HepG2 (cell line): ENCODE measurements around the gene KCNE2. TPM values are rescaled to one million over a fixed set of nuclear protein-coding genes. Genes with fewer than 3 reads are reported as not detected.

ENCODE experiments used
- ATAC-seq: fragments of 200-7000 bp; cut with Tn5 transposase; 3 replicates; pipeline ENCODE4 v1.9.1; 2020; ENCODE audit warnings: mild to moderate bottlenecking, moderate library complexity
- BruUV-seq: library from RNA; stranded (reverse); fragments of 400-500 nt; replicated peaks from 2 replicates; lab custom pipeline; 2021; lab: Mats Ljungman, UMichigan
- CTCF ChIA-PET: fragments of 300-600 bp; formaldehyde crosslinking; extraction: SDS; loops from one replicate; lab custom pipeline; 2021; ENCODE audit warnings: low total read pairs, inconsistent platforms, low intra/inter-chr PET ratio; lab: Yijun Ruan, JAX
- POLR2A ChIA-PET: fragments of 350-600 bp; sonication (Branson Sonifier 250); formaldehyde crosslinking; loops from one replicate; lab custom pipeline; 2020; ENCODE audit warnings: antibody characterized with exemption, inconsistent platforms; lab: Yijun Ruan, JAX
- DNase-seq: peaks from one replicate; pipeline ENCODE4 v3.0.0-alpha.2; 2015; ENCODE audit warnings: low spot score
- FAIRE-seq: peaks from 3 replicates; lab custom pipeline; 2011; peaks lifted over from hg19 to GRCh38; lab: Jason Lieb, UNC
- H2AFZ ChIP-seq: one replicate; pipeline ENCODE4 v1.6.1; 2011; ENCODE audit warnings: low read length, inconsistent platforms
- H3K27ac ChIP-seq: fragments of 300-600 bp; 3 replicates; pipeline ENCODE4 v1.8.0; 2011; ENCODE audit warnings: mixed run types, mild to moderate bottlenecking, mixed read lengths, low read length, inconsistent platforms; ENCODE audit not compliant: insufficient read depth; ENCODE audit errors: extremely low read length
- H3K27me3 ChIP-seq, 2 experiments: fragments of 200-600 bp in 1 of 2; 2 replicates in 1 of 2; 3 replicates in 1 of 2; pipeline versions ENCODE4 v1.6.0 to v1.8.0; 2011; ENCODE audit warnings: low read length in 2 of 2, mild to moderate bottlenecking in 2 of 2, moderate library complexity in 2 of 2, inconsistent platforms in 1 of 2; ENCODE audit not compliant: insufficient read depth in 2 of 2, control insufficient read depth in 1 of 2
- H3K36me3 ChIP-seq, 2 experiments: fragments of 200-600 bp in 1 of 2; replicated peaks in 1 of 2; 2 replicates in 1 of 2; 3 replicates in 1 of 2; pipeline versions ENCODE4 v1.5.1 to v1.8.0; 2011; ENCODE audit warnings: low read length in 2 of 2, inconsistent platforms in 1 of 2; ENCODE audit not compliant: insufficient read depth in 2 of 2, control insufficient read depth in 1 of 2
- H3K4me1 ChIP-seq: 2 replicates; pipeline ENCODE4 v1.5.1; 2012; ENCODE audit warnings: low read length, inconsistent platforms; ENCODE audit not compliant: insufficient read depth
- H3K4me2 ChIP-seq: 2 replicates; pipeline ENCODE4 v1.6.0; 2011; ENCODE audit warnings: low read depth, low read length, inconsistent platforms
- H3K4me3 ChIP-seq, 3 experiments: fragments of 200-600 bp in 1 of 3; sonication (generic), shearing (Covaris generic) in 1 of 3; replicated peaks in 1 of 3; 2 replicates each; pipeline ENCODE4 v1.5.1; 2011 to 2016; ENCODE audit warnings: low read length in 3 of 3, inconsistent platforms in 2 of 3, low read depth in 2 of 3, mild to moderate bottlenecking in 2 of 3, control low read depth in 1 of 3, mixed read lengths in 1 of 3; ENCODE audit not compliant: insufficient read depth in 1 of 3
- H3K79me2 ChIP-seq: one replicate; pipeline ENCODE4 v1.6.1; 2011; ENCODE audit warnings: low read length, inconsistent platforms; ENCODE audit not compliant: insufficient read depth
- H3K9ac ChIP-seq: 2 replicates; pipeline ENCODE4 v1.6.0; 2011; ENCODE audit warnings: mild to moderate bottlenecking, low read depth, low read length, inconsistent platforms; ENCODE audit not compliant: insufficient read depth
- H3K9me3 ChIP-seq: 2 replicates; pipeline ENCODE4 v1.5.1; 2012; ENCODE audit warnings: mild to moderate bottlenecking, low read length
- H4K20me1 ChIP-seq: 2 replicates; pipeline ENCODE4 v1.6.0; 2011; ENCODE audit warnings: inconsistent platforms, mild to moderate bottlenecking, low read length, moderate library complexity; ENCODE audit not compliant: insufficient read depth
- ATF1 ChIP-seq: IDR thresholded peaks from 2 replicates; pipeline ENCODE4 v1.6.1; 2016; ENCODE audit warnings: mild to moderate bottlenecking, control low read depth
- ATRX ChIP-seq: sonication (generic); formaldehyde crosslinking; IDR thresholded peaks from 2 replicates; pipeline ENCODE4 v1.4.0; 2020; ENCODE audit warnings: missing genetic modification reagents, borderline replicate concordance
- IRX3 ChIP-seq: sonication (generic); formaldehyde crosslinking; IDR thresholded peaks from 2 replicates; pipeline ENCODE4 v1.8.1; 2023; ENCODE audit warnings: mild to moderate bottlenecking, low read depth, missing genetic modification reagents, borderline replicate concordance
- PLRG1 ChIP-seq: fragments of 450-650 bp; conservative IDR thresholded peaks from 2 replicates; pipeline ENCODE4 v1.6.1; 2016
- TRAFD1 ChIP-seq: sonication (generic); formaldehyde crosslinking; IDR thresholded peaks from 2 replicates; pipeline ENCODE4 v1.5.1; 2020; ENCODE audit warnings: missing genetic modification reagents, mild to moderate bottlenecking, borderline replicate concordance
- ZNF121 ChIP-seq: sonication (generic); formaldehyde crosslinking; IDR thresholded peaks from 2 replicates; pipeline ENCODE4 v1.5.0; 2020; ENCODE audit warnings: mild to moderate bottlenecking, missing genetic modification reagents
- ZNF407 ChIP-seq: sonication (generic); formaldehyde crosslinking; IDR thresholded peaks from one replicate; pipeline ENCODE4 v1.5.1; 2020; ENCODE audit warnings: mild to moderate bottlenecking, missing genetic modification reagents; ENCODE audit errors: not compliant biosample characterization
- ZNF564 ChIP-seq: sonication (generic); formaldehyde crosslinking; IDR thresholded peaks from 2 replicates; pipeline ENCODE4 v1.8.1; 2023; ENCODE audit warnings: mild to moderate bottlenecking, missing genetic modification reagents
- ZNF567 ChIP-seq: sonication (generic); formaldehyde crosslinking; IDR thresholded peaks from 2 replicates; pipeline ENCODE4 v1.8.1; 2023; ENCODE audit warnings: mild to moderate bottlenecking, missing genetic modification reagents, borderline replicate concordance
- WGBS: methylation state at CpG from one replicate; pipeline ENCODE4 v1.1.6; 2017; ENCODE audit warnings: low lambda C conversion rate; 5-methylcytosine and 5-hydroxymethylcytosine counted together
- in situ Hi-C: cut with HindIII; loops from 2 replicates; pipeline ENCODE4 v1.10.0; 2017; ENCODE audit warnings: low pct_unique_long_range_greater_than_20kb; ENCODE audit not compliant: extremely low pct_ligation_motif_present
- intact Hi-C: fragments of 100-400 bp; cut with micrococcal nuclease; formaldehyde crosslinking; loops from one replicate; pipeline ENCODE4 v1.10.0; 2022; ENCODE audit not compliant: unreplicated experiment
- polyA plus RNA-seq, 8 experiments: library from polyadenylated mRNA; depleted of rRNA in 3 of 8; stranded (reverse) in 7 of 8; unstranded in 1 of 8; fragments of >200 nt; fragmentation: Illumina TruSeq in 4 of 8; extraction: Trizol in 4 of 8; gene quantifications; 2 replicates each; pipeline versions ENCODE4 v1.2.1 to v1.2.3, GENCODE V29; 2011 to 2016; ENCODE audit warnings: low read depth in 4 of 8, missing spikeins in 1 of 8, mixed read lengths in 1 of 8; ENCODE audit not compliant: insufficient read depth in 1 of 8
- total RNA-seq, 5 experiments: library from RNA; depleted of rRNA; stranded (reverse); fragments of >200 nt; fragmentation: Illumina TruSeq; extraction: Trizol; gene quantifications; 2 replicates each; pipeline ENCODE4 v1.2.3, GENCODE V29; 2016; ENCODE audit warnings: low read depth in 1 of 5

The KCNE2 gene
- total and polyA plus RNA-seq, 2 of the 13 experiments (the other 11 are each of a cell fraction or from before 2014, with no cell fraction given): not detected

DNA sequence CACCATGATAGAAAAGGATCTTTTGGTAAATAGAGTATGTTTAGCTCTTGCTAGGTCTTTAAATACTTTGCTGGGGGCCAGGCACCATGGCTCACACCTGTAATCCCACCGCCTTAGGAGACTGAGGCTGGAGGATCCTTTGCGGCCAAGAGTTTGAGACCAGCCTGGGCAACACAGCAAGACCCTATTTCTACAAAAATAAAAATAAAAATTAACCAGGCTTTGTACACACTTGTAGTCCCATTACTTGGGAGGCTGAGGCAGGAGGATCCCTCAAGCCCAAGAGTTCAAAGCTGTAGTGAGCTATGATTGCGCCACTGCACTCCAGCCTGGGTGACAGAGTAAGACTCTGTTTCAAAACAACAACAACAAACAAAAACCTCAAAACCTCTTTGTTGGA is 1.1 kb upstream of the KCNE2 start:
- no TSS peak for BruUV-seq
- Histone ChIP-seq H3K4me1 (peaks cover 37% of the 10 kb centered on the region), H3K9me3 (no peaks in the 10 kb centered on the region), H3K27ac (no peak overlapping the region), H3K79me2 (no peaks in the 10 kb centered on the region), H3K27me3 (no peaks in the 10 kb centered on the region), H3K4me2 (no peak overlapping the region), H4K20me1 (no peaks in the 10 kb centered on the region), H3K36me3 (no peaks in the 10 kb centered on the region), H3K4me3 (no peak overlapping the region), H2AFZ (no peak overlapping the region), H3K9ac (no peak overlapping the region)
- intact Hi-C loops (no loop called here), in situ Hi-C loops (no loop called here)
- DNase-seq: no peak
- TF ChIP-seq ATF1 (CRISPR knock-in tag) (no peak), ZNF121 (0 out of 2 replicates have a peak, but pooled peaks have one; percentile 21)
- CTCF ChIA-PET: interaction anchor here (1.0 kb wide), 1 partner anchor 150 kb away, joined by 3 read pairs; the partner anchor contains the start of gene KCNE1
- POLR2A ChIA-PET: no interaction called here
- ATAC-seq: no peak
- no peak for FAIRE-seq
- WGBS: 92% methylated on average over 3 of the region's 3 CpGs

DNA sequence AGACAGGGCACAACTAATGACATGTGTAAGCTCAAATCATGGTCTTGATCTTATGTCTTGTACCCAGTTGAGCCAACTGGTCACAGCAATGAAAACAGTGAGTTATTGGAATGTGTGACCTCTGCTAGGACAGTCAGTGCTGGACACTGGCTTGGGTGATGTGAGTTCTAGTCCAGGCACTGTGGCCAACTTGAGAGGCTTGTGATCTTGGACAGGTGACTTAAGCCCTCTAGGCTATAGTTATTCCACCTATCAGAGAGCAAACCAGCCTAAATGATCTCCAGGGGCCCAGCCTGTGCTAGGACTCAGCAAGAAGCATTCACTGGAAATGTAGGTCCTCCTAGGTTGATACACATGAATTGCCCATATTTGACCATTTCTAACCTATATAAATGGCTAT is 1.1 kb downstream of the KCNE2 start:
- no TSS peak for BruUV-seq
- Histone ChIP-seq H3K9ac (no peak overlapping the region), H3K4me3 (no peak overlapping the region), H3K9me3 (no peaks in the 10 kb centered on the region), H3K79me2 (no peaks in the 10 kb centered on the region), H3K27me3 (no peaks in the 10 kb centered on the region), H2AFZ (no peak overlapping the region), H4K20me1 (no peaks in the 10 kb centered on the region), H3K27ac (no peak overlapping the region), H3K4me2 (peak overlapping the region; percentile 35; the same call in 1 of the 2 replicates), H3K4me1 (peaks cover 39% of the 10 kb centered on the region), H3K36me3 (no peaks in the 10 kb centered on the region)
- in situ Hi-C loops (no loop called here), intact Hi-C loops (no loop called here)
- no peak for ATAC-seq
- ChIA-PET CTCF (no interaction called here), POLR2A (no interaction called here)
- no peak for DNase-seq
- no peak for FAIRE-seq
- TF ChIP-seq ZNF564 (CRISPR knock-in tag) (no peak), PLRG1 (no peak), ZNF567 (no peak), ATRX (no peak), ZNF407 (CRISPR knock-in tag) (no peak), IRX3 (CRISPR knock-in tag) (no peak), TRAFD1 (no peak)
